Uterus (tissue), 4 donors: ENCODE measurements around the gene CALHM1. TPM values are rescaled to one million over a fixed set of nuclear protein-coding genes. Genes with fewer than 3 reads are reported as not detected.
A peak's percentile ranks its signal among the peaks of the same experiment; 100 is the strongest.

ENCODE experiments used
- DNase-seq, 2 donors: peaks; one replicate each; pipeline ENCODE4 v3.0.0-alpha.2; 2019 to 2020
- H3K27ac ChIP-seq, 2 donors: fragments of 200-600 bp; sonication (generic); 1 replicate in 1 of 2; 2 replicates in 1 of 2; pipeline ENCODE4 v1.5.1; 2016 to 2018
- H3K27me3 ChIP-seq, 2 donors: fragments of 200-600 bp; sonication (generic); one replicate each; pipeline ENCODE4 v1.5.1; 2018 to 2019; ENCODE audit warnings: control low read depth in 1 of 2
- H3K36me3 ChIP-seq, 2 donors: fragments of 200-600 bp; sonication (generic); one replicate each; pipeline ENCODE4 v1.5.1; 2019; ENCODE audit warnings: control low read depth in 1 of 2
- H3K4me1 ChIP-seq, 2 donors: fragments of 200-600 bp; sonication (generic); one replicate each; pipeline ENCODE4 v1.5.1; 2018 to 2019; ENCODE audit warnings: control low read depth in 1 of 2
- H3K4me3 ChIP-seq, 2 donors: fragments of 200-600 bp; sonication (generic); 1 replicate in 1 of 2; 2 replicates in 1 of 2; pipeline ENCODE4 v1.5.1; 2018 to 2019; ENCODE audit warnings: mild to moderate bottlenecking in 1 of 2
- H3K9me3 ChIP-seq, 2 donors: fragments of 200-600 bp; sonication (generic); one replicate each; pipeline ENCODE4 v1.5.1; 2019; ENCODE audit warnings: control low read depth in 1 of 2
- POLR2A ChIP-seq, 2 donors: fragments of 450-650 bp; IDR thresholded peaks; one replicate each; pipeline ENCODE4 v1.6.1; 2016; ENCODE audit warnings: antibody characterized with exemption in 2 of 2, mild to moderate bottlenecking in 1 of 2, moderate library complexity in 1 of 2
- intact Hi-C: fragments of 100-400 bp; cut with DNase I; formaldehyde crosslinking; loops from one replicate; pipeline ENCODE4 v1.15.1; 2023; ENCODE audit warnings: low total_unique reads
- total RNA-seq, 4 donors: library from RNA; depleted of rRNA in 3 of 4; stranded (reverse); fragments of >200 nt in 3 of 4; gene quantifications; one replicate each; pipeline versions ENCODE4 v1.1.0 to v1.2.4, GENCODE V29; 2014 to 2023
- TF ChIP-seq, protein P1 (sequence below), 4 experiments: fragments of 200-600 bp in 2 of 4; fragments of 450-650 bp in 2 of 4; sonication (generic) in 2 of 4; IDR thresholded peaks; one replicate each; pipeline ENCODE4 v1.5.1; 2016 to 2019; ENCODE audit warnings: antibody characterized with exemption in 4 of 4, mild to moderate bottlenecking in 2 of 4, moderate library complexity in 1 of 4
- donor health status: DM: yes; HTN: yes; CAD: no.

CALHM1 gene
- total RNA-seq, 4 donors from 2014 or later = not detected

DNA sequence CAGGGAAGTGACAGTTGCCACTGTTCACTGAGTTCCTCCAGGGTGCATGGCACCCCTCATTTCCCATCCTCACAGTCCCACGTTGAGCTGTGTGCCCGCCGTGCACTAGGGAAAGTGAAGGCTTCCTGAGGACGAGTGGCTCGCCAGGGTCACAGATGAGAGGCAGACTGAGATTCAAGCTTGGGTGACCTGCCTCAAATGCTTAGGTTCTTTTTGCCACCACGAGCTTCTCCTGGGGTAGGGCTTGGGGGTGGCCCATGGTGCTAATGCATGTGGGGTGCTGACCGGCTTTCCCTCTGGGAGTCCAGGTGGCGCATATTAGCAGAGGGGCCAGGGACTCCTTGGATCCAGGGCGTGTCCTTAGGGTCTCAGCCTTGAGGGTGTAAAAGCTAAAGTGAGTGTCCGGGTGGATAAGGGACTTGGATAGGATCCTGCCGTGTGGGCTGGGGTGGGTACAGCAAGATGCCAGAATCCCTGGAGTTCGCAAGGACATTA is 8.5 kb downstream of the CALHM1 start:
- Histone ChIP-seq H3K9me3 (no peaks in the 10 kb centered on the region), H3K27me3 (no peaks in the 10 kb centered on the region), H3K27ac (peak overlapping the region; percentile 91 to 94), H3K4me3 (peak overlapping the region; percentile 54 to 82), H3K36me3 (no peaks in the 10 kb centered on the region), H3K4me1 (peaks cover 12 to 42% of the 10 kb centered on the region in 2 donors)
- DNase-seq = no peak
- TF ChIP-seq POLR2A (IDR thresholded peaks at IDR 0.05) = no peak
- intact Hi-C loops = no loop called here

DNA sequence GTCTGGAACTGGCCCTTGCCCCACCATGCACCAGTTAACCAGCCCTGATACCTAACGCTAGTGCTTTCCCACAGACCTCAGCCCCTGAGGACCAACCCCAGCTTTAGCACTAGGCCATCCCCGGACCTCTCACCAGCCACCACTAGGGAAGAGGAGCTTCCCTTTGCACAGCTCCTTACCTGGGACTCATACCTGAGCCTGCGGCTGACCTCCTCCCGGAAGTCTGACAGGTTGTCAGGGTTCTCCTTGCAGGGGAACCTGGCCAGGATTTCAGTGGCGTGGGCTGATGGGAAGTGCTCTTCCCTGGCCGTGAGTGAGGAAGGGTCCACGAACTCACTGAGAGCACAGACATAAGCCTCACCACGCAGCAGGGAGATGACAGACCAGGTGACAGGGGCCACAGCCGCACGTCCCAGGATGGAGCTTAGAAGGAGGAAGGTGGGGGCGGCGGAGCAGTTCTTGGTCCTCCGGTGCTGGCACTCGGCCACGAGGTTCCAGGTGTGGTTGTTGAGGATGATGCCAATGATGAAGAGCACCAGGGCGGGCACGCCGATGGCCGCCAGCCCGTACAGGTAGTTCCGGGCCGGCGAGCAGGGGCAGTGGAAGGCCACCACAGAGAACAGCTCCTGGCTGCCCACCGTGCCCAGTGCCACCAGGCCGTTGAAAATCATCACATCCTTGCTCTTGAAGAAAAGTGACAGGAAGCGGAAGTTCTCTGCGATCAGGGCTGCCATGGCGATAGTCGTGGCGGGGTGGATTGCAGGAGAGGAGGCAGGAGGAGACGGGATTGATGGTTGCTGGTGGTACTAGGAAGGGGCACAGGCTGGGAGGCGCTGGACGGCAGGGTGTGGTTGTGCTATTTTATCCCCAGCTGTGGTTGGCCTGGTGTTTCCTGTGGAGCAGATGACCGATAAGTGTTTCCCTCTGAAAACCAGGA is 9.2 kb downstream of the CALHM1 start:
- Histone ChIP-seq H3K27me3 (no peaks in the 10 kb centered on the region), H3K4me1 (peaks cover 12 to 42% of the 10 kb centered on the region in 2 donors), H3K9me3 (no peaks in the 10 kb centered on the region), H3K36me3 (no peaks in the 10 kb centered on the region), H3K27ac (peak overlapping the region; percentile 91 to 94), H3K4me3 (peak overlapping the region; percentile 54 to 82)
- intact Hi-C loops = no loop called here
- TF ChIP-seq POLR2A (IDR thresholded peaks at IDR 0.05) = no peak
- TF ChIP-seq, protein P1, sequence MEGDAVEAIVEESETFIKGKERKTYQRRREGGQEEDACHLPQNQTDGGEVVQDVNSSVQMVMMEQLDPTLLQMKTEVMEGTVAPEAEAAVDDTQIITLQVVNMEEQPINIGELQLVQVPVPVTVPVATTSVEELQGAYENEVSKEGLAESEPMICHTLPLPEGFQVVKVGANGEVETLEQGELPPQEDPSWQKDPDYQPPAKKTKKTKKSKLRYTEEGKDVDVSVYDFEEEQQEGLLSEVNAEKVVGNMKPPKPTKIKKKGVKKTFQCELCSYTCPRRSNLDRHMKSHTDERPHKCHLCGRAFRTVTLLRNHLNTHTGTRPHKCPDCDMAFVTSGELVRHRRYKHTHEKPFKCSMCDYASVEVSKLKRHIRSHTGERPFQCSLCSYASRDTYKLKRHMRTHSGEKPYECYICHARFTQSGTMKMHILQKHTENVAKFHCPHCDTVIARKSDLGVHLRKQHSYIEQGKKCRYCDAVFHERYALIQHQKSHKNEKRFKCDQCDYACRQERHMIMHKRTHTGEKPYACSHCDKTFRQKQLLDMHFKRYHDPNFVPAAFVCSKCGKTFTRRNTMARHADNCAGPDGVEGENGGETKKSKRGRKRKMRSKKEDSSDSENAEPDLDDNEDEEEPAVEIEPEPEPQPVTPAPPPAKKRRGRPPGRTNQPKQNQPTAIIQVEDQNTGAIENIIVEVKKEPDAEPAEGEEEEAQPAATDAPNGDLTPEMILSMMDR (IDR thresholded peaks at IDR 0.05) = no peak
- no peak for DNase-seq

DNA sequence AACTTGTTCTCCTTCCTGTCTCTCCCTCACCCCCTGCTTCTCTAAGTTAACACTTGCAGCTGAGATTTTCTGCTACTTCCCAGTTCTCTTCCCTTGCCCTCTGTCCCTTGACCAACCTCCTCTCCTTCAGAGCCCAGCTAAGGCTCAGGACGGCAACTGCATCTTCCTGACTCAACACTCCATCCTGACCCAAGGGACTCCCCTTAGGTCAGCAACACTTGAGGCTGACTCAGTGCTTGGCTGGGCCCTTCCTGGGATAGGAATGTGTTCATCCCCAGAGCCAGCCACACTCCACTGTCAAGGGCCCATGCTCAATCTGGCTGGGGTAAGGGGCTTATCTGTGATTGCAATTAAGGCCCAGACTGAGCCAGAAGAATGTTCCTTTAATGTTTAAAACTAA is 10.0 kb downstream of the CALHM1 start:
- H3K27me3 ChIP-seq = no peaks in the 10 kb centered on the region
- DNase-seq = peak; percentile 76 to 80
- H3K36me3 ChIP-seq = no peaks in the 10 kb centered on the region
- peak overlapping the region in 1 of 2 donors; percentile 8 for H3K4me3 ChIP-seq
- TF ChIP-seq, protein P1 (IDR thresholded peaks at IDR 0.05) = no peak
- TF ChIP-seq POLR2A (IDR thresholded peaks at IDR 0.05) = no peak
- H3K9me3 ChIP-seq = no peaks in the 10 kb centered on the region
- H3K4me1 ChIP-seq = peaks cover 12 to 42% of the 10 kb centered on the region in 2 donors
- intact Hi-C loops = no loop called here
- peak overlapping the region; percentile 91 to 94 for H3K27ac ChIP-seq

DNA sequence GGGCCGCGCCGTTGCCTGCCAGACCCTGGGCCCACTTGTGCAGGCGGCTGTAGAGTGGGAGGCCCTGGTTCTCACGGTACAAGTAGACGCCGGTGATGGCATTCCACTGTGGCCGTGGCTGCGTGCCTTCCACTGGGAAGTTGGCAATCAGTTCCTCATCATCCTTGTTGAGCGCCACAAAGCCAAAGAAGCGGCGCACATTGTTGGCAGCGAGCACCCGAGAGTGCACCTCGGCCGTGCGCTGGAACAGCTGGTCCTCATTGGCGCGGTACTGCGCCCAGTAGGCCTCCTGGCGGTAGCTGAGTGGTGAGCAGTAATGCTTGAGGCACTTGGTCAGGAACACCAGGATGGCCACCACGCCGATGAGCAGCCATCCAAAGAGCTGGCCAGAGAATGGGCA is 11.5 kb downstream of the CALHM1 start:
- peak overlapping the region; percentile 91 to 94 for H3K27ac ChIP-seq
- no peaks in the 10 kb centered on the region for H3K9me3 ChIP-seq
- intact Hi-C loops = no loop called here
- no peaks in the 10 kb centered on the region for H3K36me3 ChIP-seq
- H3K27me3 ChIP-seq = no peaks in the 10 kb centered on the region
- no peak for DNase-seq
- peaks cover 12 to 52% of the 10 kb centered on the region in 2 donors for H3K4me1 ChIP-seq
- no peak overlapping the region for H3K4me3 ChIP-seq
- TF ChIP-seq, protein P1 (IDR thresholded peaks at IDR 0.05) = no peak
- TF ChIP-seq POLR2A (IDR thresholded peaks at IDR 0.05) = no peak

DNA sequence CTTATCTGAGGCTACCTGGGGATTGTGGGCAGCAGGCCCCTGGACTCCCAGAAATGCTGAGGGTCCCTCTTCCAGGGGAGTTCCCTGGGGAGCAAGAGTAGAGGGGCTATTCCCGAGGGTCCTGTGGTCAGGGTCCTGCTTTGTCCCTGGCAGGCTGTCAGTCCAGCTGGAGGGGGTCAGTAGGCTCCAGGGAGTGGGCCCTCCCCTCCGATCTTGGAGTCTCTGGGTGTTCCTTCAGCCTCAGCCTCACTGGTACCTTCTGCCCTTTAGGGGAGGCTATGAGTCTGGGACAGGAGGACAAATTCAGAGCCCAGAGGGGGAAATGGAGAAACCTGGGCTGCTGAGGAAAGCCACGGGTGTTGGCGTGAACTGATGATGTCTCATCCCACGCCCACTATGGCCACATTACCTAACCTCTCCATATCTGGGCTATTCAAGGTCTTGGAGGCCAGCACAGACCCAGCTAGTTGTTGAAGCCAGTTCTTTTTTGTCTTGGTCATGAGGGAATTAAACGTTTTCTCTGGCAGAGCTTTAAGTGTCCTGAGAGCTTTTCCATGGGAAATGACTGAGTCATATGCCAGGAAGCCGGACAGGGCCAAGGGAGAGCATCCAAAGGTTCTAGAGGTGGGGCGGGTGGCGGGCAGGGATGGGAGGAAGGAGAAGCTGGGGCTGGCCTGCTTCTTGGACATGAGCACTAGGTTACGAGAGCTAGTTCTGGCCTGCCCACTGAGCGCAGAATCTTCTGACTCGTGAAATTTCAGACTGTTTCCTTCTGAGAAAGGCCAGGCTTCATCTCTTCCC is 12.7 kb downstream of the CALHM1 start:
- TF ChIP-seq, protein P1 (IDR thresholded peaks at IDR 0.05) = no peak
- TF ChIP-seq POLR2A (IDR thresholded peaks at IDR 0.05) = no peak
- no peak overlapping the region for H3K4me3 ChIP-seq
- H3K36me3 ChIP-seq = no peaks in the 10 kb centered on the region
- no peaks in the 10 kb centered on the region for H3K9me3 ChIP-seq
- peak; percentile 88 to 89 for DNase-seq
- H3K27me3 ChIP-seq = no peaks in the 10 kb centered on the region
- peaks cover 18 to 53% of the 10 kb centered on the region in 2 donors for H3K4me1 ChIP-seq
- peak overlapping the region; percentile 91 to 94 for H3K27ac ChIP-seq
- intact Hi-C loops = no loop called here
